Tibial artery (tissue), 4 donors: Measurements from ENCODE around the gene SF3B2.

ENCODE experiments used
- DNase-seq, 2 donors: peaks; one replicate each; pipeline ENCODE4 v3.0.0-alpha.2; 2019
- H3K27ac ChIP-seq, 2 donors: fragments of 200-600 bp; sonication (generic) in 1 of 2; 1 replicate in 1 of 2; 2 replicates in 1 of 2; pipeline ENCODE4 v1.5.1; 2018 to 2019; ENCODE audit warnings: mild to moderate bottlenecking in 1 of 2
- H3K27me3 ChIP-seq, 2 donors: fragments of 200-600 bp; sonication (generic) in 1 of 2; one replicate each; pipeline versions ENCODE4 v1.5.1 to v1.6.0; 2016 to 2019
- H3K36me3 ChIP-seq, 3 donors: fragments of 200-600 bp; sonication (generic) in 2 of 3; one replicate each; pipeline ENCODE4 v1.5.1; 2016 to 2019; ENCODE audit warnings: mild to moderate bottlenecking in 2 of 3
- H3K4me1 ChIP-seq, 4 donors: fragments of 200-600 bp; sonication (generic) in 2 of 4; 1 replicate in 3 of 4; 2 replicates in 1 of 4; pipeline ENCODE4 v1.5.1; 2016 to 2019
- H3K4me3 ChIP-seq, 2 donors: fragments of 200-600 bp; sonication (generic) in 1 of 2; 1 replicate in 1 of 2; 2 replicates in 1 of 2; pipeline ENCODE4 v1.5.1; 2018 to 2019; ENCODE audit warnings: mild to moderate bottlenecking in 2 of 2
- H3K9me3 ChIP-seq, 3 donors: fragments of 200-600 bp; sonication (generic) in 1 of 3; one replicate each; pipeline ENCODE4 v1.5.1; 2016 to 2019
- CTCF ChIP-seq, 2 experiments: fragments of 200-600 bp in 1 of 2; fragments of 450-650 bp in 1 of 2; IDR thresholded peaks; one replicate each; pipeline ENCODE4 v1.5.1; 2017 to 2019; ENCODE audit warnings: antibody characterized with exemption in 2 of 2, mild to moderate bottlenecking in 1 of 2, moderate library complexity in 1 of 2
- intact Hi-C: fragments of 100-400 bp; cut with DNase I; formaldehyde crosslinking; loops from one replicate; pipeline ENCODE4 v1.15.0; 2023; ENCODE audit warnings: low total_unique reads

The SF3B2 gene

DNA sequence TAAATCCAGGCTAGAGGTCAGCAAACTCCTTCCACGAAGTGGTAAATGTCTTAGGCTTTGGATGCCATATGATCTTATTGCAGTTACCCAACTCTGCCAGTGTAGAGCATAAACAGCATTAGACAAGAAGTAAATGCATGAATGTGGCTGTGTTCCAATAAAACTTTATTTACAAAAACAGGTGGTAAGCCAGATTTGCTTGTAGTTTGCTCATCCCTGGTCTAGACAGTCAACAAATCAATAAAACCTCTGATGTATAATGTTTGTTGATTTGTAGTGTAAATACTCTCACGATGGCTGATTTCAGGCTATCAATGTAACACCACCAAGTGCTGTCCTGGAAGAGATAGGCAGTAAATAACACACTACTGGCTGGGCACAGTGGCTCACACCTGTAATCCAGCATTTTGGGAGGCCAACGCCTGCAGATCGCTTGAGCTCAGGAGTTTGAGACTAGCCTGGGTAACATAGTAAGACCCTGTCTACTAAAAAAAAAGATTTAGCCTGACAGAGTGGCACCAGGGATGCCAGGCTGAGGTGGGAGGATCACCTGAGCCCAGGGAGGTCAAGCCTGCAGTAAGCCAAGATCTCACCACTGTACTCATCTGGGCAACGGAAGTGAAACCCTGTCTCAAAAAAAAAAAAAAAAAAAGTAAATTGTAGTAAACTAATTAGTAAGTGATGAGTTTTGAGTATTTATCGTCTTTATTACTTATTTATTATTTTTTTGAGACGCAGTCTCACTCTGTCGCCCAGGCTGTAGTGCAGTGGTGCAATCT, 19.0 kb upstream of the SF3B2 start:
- intact Hi-C loops = no loop called here
- no peaks in the 10 kb centered on the region for H3K27me3 ChIP-seq
- DNase-seq = no peak
- no peaks in the 10 kb centered on the region for H3K4me1 ChIP-seq
- H3K4me3 ChIP-seq = no peak overlapping the region
- H3K27ac ChIP-seq = no peak overlapping the region
- H3K36me3 ChIP-seq = no peaks in the 10 kb centered on the region
- H3K9me3 ChIP-seq = no peaks in the 10 kb centered on the region
- no peak for TF ChIP-seq CTCF (IDR thresholded peaks at IDR 0.05)

DNA sequence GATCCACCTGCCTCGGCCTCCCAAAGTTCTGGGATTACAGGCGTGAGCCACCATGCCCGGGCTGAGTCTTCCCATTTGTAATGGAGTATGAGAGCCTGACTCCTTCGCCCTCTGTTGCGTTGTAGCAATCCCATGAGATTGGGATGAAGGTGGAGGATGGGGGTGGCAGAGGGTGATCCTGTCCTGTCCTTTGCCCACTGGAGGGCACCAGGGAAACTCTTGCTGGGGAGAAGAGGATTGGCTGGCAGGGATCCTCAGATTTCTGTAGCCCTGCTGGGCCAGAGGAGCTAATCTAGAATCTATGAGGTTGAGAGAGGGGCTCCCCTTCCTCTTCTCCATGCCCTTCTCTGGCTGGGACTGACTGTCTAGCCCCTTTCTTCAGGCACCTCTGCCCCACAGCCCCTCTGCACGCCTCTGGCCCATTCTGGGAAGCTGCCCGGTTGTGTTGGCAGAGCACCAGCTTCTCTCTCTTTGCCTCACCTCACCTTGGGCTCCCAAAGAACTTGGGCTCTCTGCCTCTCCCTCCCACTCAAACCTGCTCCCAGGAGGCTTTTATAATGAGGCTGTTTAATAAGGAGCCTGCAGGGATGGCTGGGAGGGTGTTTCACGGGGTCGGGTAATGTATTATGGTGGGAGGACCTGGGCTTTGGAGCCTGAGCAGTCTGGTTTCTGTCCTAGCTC, 16.4 kb upstream of the SF3B2 start:
- H3K27me3 ChIP-seq = no peaks in the 10 kb centered on the region

DNA sequence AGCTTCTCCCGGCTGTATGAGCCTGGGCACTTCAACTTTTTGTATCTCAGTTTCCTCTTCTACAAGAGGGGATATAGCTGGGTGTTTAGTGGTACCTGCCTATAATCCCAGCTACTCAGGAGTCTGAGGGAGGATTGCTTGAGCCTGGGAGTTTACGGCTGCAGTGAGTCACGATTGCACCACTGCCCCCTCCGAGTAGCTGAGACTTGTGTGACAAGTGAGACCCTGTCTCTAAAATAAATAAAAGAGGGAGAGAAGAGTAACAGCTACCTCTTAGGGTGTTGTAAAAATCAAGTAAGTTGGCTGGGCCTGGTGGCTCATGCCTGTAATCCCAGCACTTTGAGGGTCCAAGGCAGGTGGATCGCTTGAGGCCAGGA, 15.8 kb upstream of the SF3B2 start:
- no peak overlapping the region for H3K4me3 ChIP-seq
- no peaks in the 10 kb centered on the region for H3K36me3 ChIP-seq
- H3K9me3 ChIP-seq = no peaks in the 10 kb centered on the region
- no peak for DNase-seq
- intact Hi-C loops = no loop called here
- H3K27me3 ChIP-seq = no peaks in the 10 kb centered on the region
- H3K4me1 ChIP-seq = no peaks in the 10 kb centered on the region
- TF ChIP-seq CTCF (IDR thresholded peaks at IDR 0.05) = no peak
- H3K27ac ChIP-seq = no peak overlapping the region

More for the DNA sequence above, 16.4 kb upstream of the SF3B2 start:
- H3K36me3 ChIP-seq = no peaks in the 10 kb centered on the region
- no peak for TF ChIP-seq CTCF (IDR thresholded peaks at IDR 0.05)
- DNase-seq = no peak
- H3K4me1 ChIP-seq = no peaks in the 10 kb centered on the region
- no peak overlapping the region for H3K27ac ChIP-seq
- no peak overlapping the region for H3K4me3 ChIP-seq
- intact Hi-C loops = no loop called here
- H3K9me3 ChIP-seq = no peaks in the 10 kb centered on the region

GRCh38 chr11:66037327-66037726, 14.8 kb upstream of the SF3B2 start:
- Histone ChIP-seq H3K36me3 (no peaks in the 10 kb centered on the region), H3K27me3 (no peaks in the 10 kb centered on the region), H3K9me3 (no peaks in the 10 kb centered on the region), H3K4me3 (no peak overlapping the region), H3K4me1 (no peaks in the 10 kb centered on the region), H3K27ac (no peak overlapping the region)
- intact Hi-C loops = no loop called here
- no peak for DNase-seq
- no peak for TF ChIP-seq CTCF (IDR thresholded peaks at IDR 0.05)

DNA sequence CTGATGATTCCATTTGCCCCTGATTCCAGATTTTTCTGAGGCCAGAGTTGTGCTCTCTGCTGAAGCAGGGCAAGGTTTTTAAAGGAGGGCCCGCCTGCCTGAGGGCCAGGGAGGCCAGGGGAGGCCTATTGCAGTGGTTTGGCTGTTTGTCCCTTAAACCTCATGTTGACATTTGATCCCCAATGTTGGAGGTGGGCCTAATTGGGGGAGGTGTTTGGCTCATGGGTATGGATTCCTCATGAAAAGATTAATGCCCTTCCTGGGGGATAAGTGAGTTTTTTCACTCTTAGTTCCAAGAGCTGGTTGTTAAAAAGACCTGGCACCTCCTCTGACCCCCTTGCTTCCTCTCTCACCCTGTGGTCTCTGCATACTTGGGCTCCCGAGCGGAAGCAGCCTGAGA, 12.4 kb upstream of the SF3B2 start:
- no peaks in the 10 kb centered on the region for H3K27me3 ChIP-seq
- no peaks in the 10 kb centered on the region for H3K36me3 ChIP-seq
- DNase-seq = no peak
- peaks cover 0 to under 1% (median 0%) of the 10 kb centered on the region in 4 donors for H3K4me1 ChIP-seq
- H3K4me3 ChIP-seq = no peak overlapping the region
- no peak for TF ChIP-seq CTCF (IDR thresholded peaks at IDR 0.05)
- no peaks in the 10 kb centered on the region for H3K9me3 ChIP-seq
- H3K27ac ChIP-seq = no peak overlapping the region
- intact Hi-C loops = no loop called here
